SK-N-SH treated with all-trans-retinoic acid at 6 μM for 48 hours (cell line): ENCODE measurements around the gene CDK14.

Source experiments
- CREB5 ChIP-seq: fragments of 250-450 bp; sonication (Bioruptor Pico); IDR thresholded peaks from 2 replicates; pipeline ENCODE4 v1.5.1; 2020; ENCODE audit warnings: low read depth, mild to moderate bottlenecking, moderate library complexity
- ESRRG ChIP-seq: fragments of 250-450 bp; sonication (Bioruptor Pico); IDR thresholded peaks from 2 replicates; pipeline ENCODE4 v1.6.1; 2021; ENCODE audit warnings: mild to moderate bottlenecking
- ISL1 ChIP-seq: fragments of 250-450 bp; sonication (Bioruptor Pico); IDR thresholded peaks from 2 replicates; pipeline ENCODE4 v2.1.2; 2022; ENCODE audit warnings: mild to moderate bottlenecking, moderate library complexity
- POU6F1 ChIP-seq: fragments of 250-450 bp; sonication (Bioruptor Pico); IDR thresholded peaks from 2 replicates; pipeline ENCODE4 v1.8.0; 2021; ENCODE audit warnings: low read depth, mild to moderate bottlenecking, moderate library complexity, borderline replicate concordance
- PPARA ChIP-seq: fragments of 250-450 bp; sonication (Bioruptor Pico); IDR thresholded peaks from 2 replicates; pipeline ENCODE4 v1.5.0; 2020; ENCODE audit warnings: mild to moderate bottlenecking, borderline replicate concordance
- RARB ChIP-seq: fragments of 250-450 bp; sonication (Bioruptor Pico); IDR thresholded peaks from 2 replicates; pipeline ENCODE4 v1.8.0; 2021; ENCODE audit warnings: mild to moderate bottlenecking, moderate library complexity
- TOX ChIP-seq: fragments of 250-450 bp; sonication (Bioruptor Pico); IDR thresholded peaks from 2 replicates; pipeline ENCODE4 v1.8.0; 2021; ENCODE audit warnings: mild to moderate bottlenecking, moderate library complexity, borderline replicate concordance
- ZFP3 ChIP-seq: fragments of 250-450 bp; sonication (Bioruptor Pico); IDR thresholded peaks from 2 replicates; pipeline ENCODE4 v1.5.0; 2020; ENCODE audit warnings: mild to moderate bottlenecking, moderate library complexity
- ZFP30 ChIP-seq: fragments of 450-650 bp; formaldehyde crosslinking; IDR thresholded peaks from 2 replicates; pipeline ENCODE4 v1.5.0; 2022; ENCODE audit warnings: mild to moderate bottlenecking, moderate library complexity
- ZNF8 ChIP-seq: fragments of 450-650 bp; formaldehyde crosslinking; IDR thresholded peaks from 2 replicates; pipeline ENCODE4 v1.5.0; 2020; ENCODE audit warnings: mild to moderate bottlenecking, moderate library complexity

GRCh38 chr7:91088691-91089090, 492.6 kb downstream of the CDK14 start:
- no peak for TF ChIP-seq ZFP3 (CRISPR knock-in tag)
- TF ChIP-seq ISL1 (CRISPR knock-in tag), result no peak
- TF ChIP-seq RARB (CRISPR knock-in tag), result no peak
- no peak for TF ChIP-seq POU6F1 (CRISPR knock-in tag)
- TF ChIP-seq ZFP30 (CRISPR knock-in tag), result no peak
- no peak for TF ChIP-seq PPARA (CRISPR knock-in tag)
- TF ChIP-seq ZNF8 (CRISPR knock-in tag), result no peak
- no peak for TF ChIP-seq ESRRG (CRISPR knock-in tag)
- TF ChIP-seq TOX (CRISPR knock-in tag), result no peak
- no peak for TF ChIP-seq CREB5
